Kidney (tissue), 14 donors: ENCODE measurements around the gene MEAF6. TPM values are rescaled to one million over a fixed set of nuclear protein-coding genes. Genes with fewer than 3 reads are reported as not detected.
"Not testable (repeated sequence)": the region's sequence is repeated elsewhere in the genome, so short reads cannot be mapped to it uniquely, and the experiment has no call there.

Experiments
- DNase-seq, 5 donors: peaks; one replicate each; pipeline ENCODE4 v3.0.0-alpha.2; 2013 to 2020
- FAIRE-seq: peaks from 2 replicates; lab custom pipeline; 2012; peaks lifted over from hg19 to GRCh38; lab: Jason Lieb, UNC
- H3K27ac ChIP-seq, 2 donors: one replicate each; pipeline ENCODE4 v1.7.0; 2013; ENCODE audit warnings: low read depth in 2 of 2, low read length in 2 of 2, inconsistent platforms in 1 of 2
- H3K27me3 ChIP-seq: one replicate; pipeline ENCODE4 v1.7.1; 2013; ENCODE audit warnings: low read length, inconsistent platforms; ENCODE audit not compliant: control insufficient read depth, insufficient read depth
- H3K36me3 ChIP-seq, 3 donors: one replicate each; pipeline versions ENCODE4 v1.7.0 to v1.7.1; 2013; ENCODE audit warnings: low read length in 3 of 3, control low read depth in 1 of 3, inconsistent platforms in 1 of 3; ENCODE audit not compliant: insufficient read depth in 3 of 3, control insufficient read depth in 2 of 3
- H3K4me1 ChIP-seq, 3 donors: one replicate each; pipeline versions ENCODE4 v1.7.0 to v1.7.1; 2013; ENCODE audit warnings: low read length in 3 of 3, inconsistent platforms in 1 of 3, low read depth in 1 of 3; ENCODE audit not compliant: control insufficient read depth in 2 of 3, insufficient read depth in 2 of 3
- H3K4me3 ChIP-seq, 3 donors: one replicate each; pipeline versions ENCODE4 v1.7.0 to v1.8.1; 2013; ENCODE audit warnings: low read length in 3 of 3, control low read depth in 1 of 3, inconsistent platforms in 1 of 3
- H3K9ac ChIP-seq, 3 donors: one replicate each; pipeline versions ENCODE4 v1.7.0 to v1.7.1; 2013; ENCODE audit warnings: low read length in 3 of 3, control low read depth in 1 of 3, inconsistent platforms in 1 of 3
- H3K9me3 ChIP-seq, 3 donors: one replicate each; pipeline versions ENCODE4 v1.7.0 to v1.7.1; 2013; ENCODE audit warnings: low read length in 3 of 3, control low read depth in 1 of 3, inconsistent platforms in 1 of 3; ENCODE audit not compliant: control insufficient read depth in 2 of 3, insufficient read depth in 1 of 3
- CTCF ChIP-seq: IDR thresholded peaks from 3 replicates; pipeline ENCODE4 v1.5.1; 2012; ENCODE audit warnings: mild to moderate bottlenecking, moderate library complexity, borderline replicate concordance; ENCODE audit not compliant: insufficient read depth; ENCODE audit errors: extremely low read depth
- intact Hi-C: fragments of 100-400 bp; cut with DNase I; formaldehyde crosslinking; loops from one replicate; pipeline ENCODE4 v1.11.1; 2022
- polyA plus RNA-seq: library from polyadenylated mRNA; stranded (reverse); fragments of 350-450 nt; fragmentation: Illumina TruSeq; extraction: RNeasy Lipid Tissue Mini Kit (QIAGEN cat#74804); gene quantifications from one replicate; pipeline ENCODE4 v1.2.3, GENCODE V29; 2014; ENCODE audit warnings: low read depth, low replicate concordance; ENCODE audit not compliant: insufficient read depth
- total RNA-seq: library from RNA; stranded (reverse); fragmentation: NEBNext Ultra II Directional; extraction: Animal tissue kit (Norgen Biotek cat#: 25700); gene quantifications from one replicate; pipeline ENCODE4 v1.2.1, GENCODE V29; 2021
- donor health status: control.
- donor health status: control.
- donor health status: control.
- donor health status: control.
- donor health status: control.
- donor health status: DM: yes; HTN: yes; CAD: no.
- donor health status: Normal renal cell carcinoma (clear cell type).

MEAF6 gene
- total and polyA plus RNA-seq, 2 donors from 2014 or later, result 45.7 to 65.8 TPM

GRCh38 chr1:37545019-37545418 lies 30.5 kb upstream of the MEAF6 start:
- Histone ChIP-seq H3K4me1 (no peaks in the 10 kb centered on the region), H3K27me3 (no peaks in the 10 kb centered on the region), H3K9me3 (no peaks in the 10 kb centered on the region), H3K36me3 (peaks cover 2 to 28% (median 11%) of the 10 kb centered on the region in 3 donors), H3K9ac (no peak overlapping the region), H3K4me3 (no peak overlapping the region), H3K27ac (no peak overlapping the region)
- TF ChIP-seq CTCF, result no peak
- intact Hi-C loops, result no loop called here
- FAIRE-seq, result no peak
- DNase-seq, result no peak

GRCh38 chr1:37544530-37544929 lies 30.0 kb upstream of the MEAF6 start:
- Histone ChIP-seq H3K27me3 (no peaks in the 10 kb centered on the region), H3K9me3 (no peaks in the 10 kb centered on the region), H3K27ac (no peak overlapping the region), H3K36me3 (peaks cover 2 to 29% (median 15%) of the 10 kb centered on the region in 3 donors), H3K4me1 (no peaks in the 10 kb centered on the region), H3K4me3 (no peak overlapping the region), H3K9ac (no peak overlapping the region)
- TF ChIP-seq CTCF, result no peak
- FAIRE-seq (no peak), DNase-seq (no peak)
- intact Hi-C loops, result no loop called here

GRCh38 chr1:37540036-37540785 lies 25.6 kb upstream of the MEAF6 start:
- Histone ChIP-seq H3K4me3 (no peak overlapping the region), H3K9me3 (no peaks in the 10 kb centered on the region), H3K36me3 (peaks cover 2 to 46% (median 23%) of the 10 kb centered on the region in 3 donors), H3K27me3 (no peaks in the 10 kb centered on the region), H3K27ac (no peak overlapping the region), H3K9ac (no peak overlapping the region), H3K4me1 (no peaks in the 10 kb centered on the region)
- intact Hi-C loops, result no loop called here
- no peak for TF ChIP-seq CTCF
- FAIRE-seq (no peak), DNase-seq (no peak)

- intact Hi-C loops, H3K9ac ChIP-seq, H3K27me3 ChIP-seq, H3K4me3 ChIP-seq, H3K4me1 ChIP-seq, H3K27ac ChIP-seq, H3K9me3 ChIP-seq, FAIRE-seq, DNase-seq: not testable (repeated sequence)
- peaks cover 2 to 40% (median 23%) of the 10 kb centered on the region in 3 donors for H3K36me3 ChIP-seq
These were observed 24.6 kb upstream of the MEAF6 start for GRCh38 chr1:37539154-37539553.
